A549 (cell line): ENCODE results near the gene FARP2. TPM values are rescaled to one million over a fixed set of nuclear protein-coding genes. Genes with fewer than 3 reads are reported as not detected.

Experiments
- ATAC-seq, 2 experiments: fragments of 200-7000 bp in 1 of 2; fragments of >200 bp in 1 of 2; cut with Nextera tagmentation in 1 of 2; cut with Tn5 transposase in 1 of 2; 3 replicates each; pipeline versions ENCODE4 v1.8.0 to v1.9.1; 2018 to 2020; ENCODE audit warnings: mild to moderate bottlenecking in 1 of 2, moderate library complexity in 1 of 2
- CTCF ChIA-PET: fragments of 300-600 bp; sonication (Branson Sonifier 250); formaldehyde crosslinking; extraction: SDS; loops from one replicate; lab custom pipeline; 2021; ENCODE audit warnings: antibody characterized with exemption, inconsistent platforms; lab: Yijun Ruan, JAX
- POLR2A ChIA-PET: fragments of 350-600 bp; formaldehyde crosslinking; extraction: SDS; loops from one replicate; lab custom pipeline; 2021; ENCODE audit warnings: antibody characterized with exemption, inconsistent platforms; lab: Yijun Ruan, JAX
- DNase-seq, 2 experiments: peaks; one replicate each; pipeline versions ENCODE4 v3.0.0 to v3.0.0-alpha.2; 2011 to 2016; ENCODE audit warnings: low read depth in 1 of 2, low spot score in 1 of 2
- FAIRE-seq: peaks from 2 replicates; lab custom pipeline; 2011; peaks lifted over from hg19 to GRCh38; lab: Jason Lieb, UNC
- H3K27ac ChIP-seq, 2 experiments: fragments of >200 bp; sonication (Bioruptor Twin); formaldehyde crosslinking; 3 replicates each; pipeline ENCODE4 v1.5.1; 2016 to 2017
- H3K4me1 ChIP-seq: fragments of >200 bp; sonication (Bioruptor Twin); formaldehyde crosslinking; 3 replicates; pipeline ENCODE4 v1.6.1; 2016
- H3K4me2 ChIP-seq: fragments of >200 bp; sonication (Bioruptor Twin); formaldehyde crosslinking; 3 replicates; pipeline ENCODE4 v1.6.1; 2016
- H3K4me3 ChIP-seq: fragments of >200 bp; sonication (Bioruptor Twin); formaldehyde crosslinking; 3 replicates; pipeline ENCODE4 v1.5.1; 2016
- H3K9me3 ChIP-seq: fragments of >200 bp; sonication (Bioruptor Twin); formaldehyde crosslinking; 3 replicates; pipeline ENCODE4 v1.6.1; 2016
- CBX8 ChIP-seq: fragments of 200-600 bp; sonication (generic); IDR thresholded peaks from 2 replicates; pipeline ENCODE4 v1.6.1; 2016
- CHD2 ChIP-seq: fragments of 150-350 bp; IDR thresholded peaks from 2 replicates; pipeline ENCODE4 v1.6.1; 2014; ENCODE audit warnings: low read length; ENCODE audit not compliant: partially characterized antibody
- CHD4 ChIP-seq: fragments of 200-600 bp; sonication (generic); IDR thresholded peaks from 2 replicates; pipeline ENCODE4 v1.6.1; 2016; ENCODE audit warnings: antibody characterized with exemption, mild to moderate bottlenecking, borderline replicate concordance
- ELK1 ChIP-seq: fragments of 150-350 bp; IDR thresholded peaks from 2 replicates; pipeline ENCODE4 v1.6.1; 2014; ENCODE audit warnings: low read depth, mild to moderate bottlenecking, low read length
- FOSL2 ChIP-seq, 2 experiments: fragments of 450-650 bp in 1 of 2; fragments of >200 bp in 1 of 2; sonication (Bioruptor Twin) in 1 of 2; formaldehyde crosslinking; IDR thresholded peaks; 2 replicates each; pipeline versions ENCODE4 v1.5.0 to v1.6.1; 2016 to 2020; ENCODE audit warnings: mild to moderate bottlenecking in 1 of 2, moderate library complexity in 1 of 2
- HDAC2 ChIP-seq: fragments of 200-600 bp; sonication (generic); IDR thresholded peaks from 2 replicates; pipeline ENCODE4 v1.6.1; 2016
- HEYL ChIP-seq: fragments of 250-450 bp; sonication (Bioruptor Pico); IDR thresholded peaks from 2 replicates; pipeline ENCODE4 v1.8.0; 2021; ENCODE audit warnings: mild to moderate bottlenecking, moderate library complexity
- HOXB13 ChIP-seq: fragments of 250-450 bp; sonication (Bioruptor Pico); IDR thresholded peaks from 2 replicates; pipeline ENCODE4 v1.5.0; 2020; ENCODE audit warnings: low read depth, mild to moderate bottlenecking, moderate library complexity
- HOXB5 ChIP-seq: fragments of 250-450 bp; sonication (Bioruptor Pico); IDR thresholded peaks from 2 replicates; pipeline ENCODE4 v1.5.0; 2020; ENCODE audit warnings: mild to moderate bottlenecking, moderate library complexity
- KDM1A ChIP-seq: fragments of 200-600 bp; sonication (generic); IDR thresholded peaks from 2 replicates; pipeline ENCODE4 v1.6.1; 2016; ENCODE audit warnings: low read depth, mild to moderate bottlenecking
- KDM5A ChIP-seq: fragments of 200-600 bp; sonication (generic); IDR thresholded peaks from 2 replicates; pipeline ENCODE4 v1.6.1; 2016; ENCODE audit warnings: antibody characterized with exemption, mild to moderate bottlenecking
- MYC ChIP-seq: IDR thresholded peaks from 2 replicates; pipeline ENCODE4 v1.6.1; 2012; ENCODE audit warnings: mild to moderate bottlenecking, inconsistent platforms, low read length, improper control_type of control experiment, borderline replicate concordance
- NPAS2 ChIP-seq: fragments of 250-450 bp; sonication (Bioruptor Pico); IDR thresholded peaks from 2 replicates; pipeline ENCODE4 v1.8.0; 2022; ENCODE audit warnings: mild to moderate bottlenecking, moderate library complexity, borderline replicate concordance
- NR3C1 ChIP-seq: fragments of >200 bp; sonication (Bioruptor Twin); formaldehyde crosslinking; IDR thresholded peaks from 3 replicates; pipeline ENCODE4 v1.6.1; 2017
- RCOR1 ChIP-seq: fragments of 150-350 bp; IDR thresholded peaks from 2 replicates; pipeline ENCODE4 v1.6.1; 2014; ENCODE audit warnings: antibody characterized with exemption, low read length, low read depth
- REST ChIP-seq: fragments of 200-600 bp; sonication (generic); IDR thresholded peaks from 2 replicates; pipeline ENCODE4 v1.6.1; 2016; ENCODE audit warnings: antibody characterized with exemption, mild to moderate bottlenecking, moderate library complexity
- RNF2 ChIP-seq: fragments of 200-600 bp; sonication (generic); IDR thresholded peaks from 2 replicates; pipeline ENCODE4 v1.6.1; 2016; ENCODE audit warnings: low read depth, mild to moderate bottlenecking, antibody characterized with exemption, moderate library complexity, borderline replicate concordance
- SREBF2 ChIP-seq: fragments of 450-650 bp; IDR thresholded peaks from 2 replicates; pipeline ENCODE4 v1.6.1; 2014; ENCODE audit warnings: mild to moderate bottlenecking, moderate library complexity
- TFCP2L1 ChIP-seq: fragments of 250-450 bp; sonication (Bioruptor Pico); IDR thresholded peaks from 2 replicates; pipeline ENCODE4 v1.5.0; 2021; ENCODE audit warnings: mild to moderate bottlenecking
- ZC3H11A ChIP-seq: fragments of 450-650 bp; IDR thresholded peaks from 2 replicates; pipeline ENCODE4 v1.6.1; 2014; ENCODE audit warnings: antibody characterized with exemption, mild to moderate bottlenecking
- ZFP36 ChIP-seq: fragments of 450-650 bp; IDR thresholded peaks from 2 replicates; pipeline ENCODE4 v1.6.1; 2014; ENCODE audit warnings: borderline replicate concordance; ENCODE audit not compliant: partially characterized antibody
- ZSCAN20 ChIP-seq: fragments of 250-450 bp; sonication (Bioruptor Pico); IDR thresholded peaks from 2 replicates; pipeline ENCODE4 v1.8.0; 2022; ENCODE audit warnings: mild to moderate bottlenecking, moderate library complexity
- WGBS: methylation state at CpG from one replicate; pipeline ENCODE4 v1.1.6; 2017; ENCODE audit errors: missing lambda C conversion rate; 5-methylcytosine and 5-hydroxymethylcytosine counted together
- polyA plus RNA-seq, 4 experiments: library from polyadenylated mRNA; depleted of rRNA in 3 of 4; stranded (reverse); fragments of >200 nt; fragmentation: RNase III in 1 of 4; extraction: RNeasy Plus Mini Kit Qiagen cat#74134 plus additional on column Dnase treatment in 1 of 4; gene quantifications; 2 replicates in 3 of 4; 3 replicates in 1 of 4; pipeline ENCODE4 v1.2.3, GENCODE V29; 2011 to 2017
- TF ChIP-seq, protein P1 (sequence below): IDR thresholded peaks from 2 replicates; pipeline ENCODE4 v1.6.1; 2012
- TF ChIP-seq, protein P2 (sequence below): fragments of >200 bp; sonication (Bioruptor Twin); formaldehyde crosslinking; IDR thresholded peaks from 3 replicates; pipeline ENCODE4 v1.5.1; 2016

FARP2 gene
- polyA plus RNA-seq, 2 of the 4 experiments (the other 2 are of a cell fraction), result 17.0 to 29.1 TPM

- CTCF ChIA-PET, result interaction anchor here (0.9 to 1.0 kb wide), 2 partner anchors 35 to 125 kb away, joined by 3 read pairs; no protein-coding TSS in a partner anchor
- POLR2A ChIA-PET, result no interaction called here
- no peak for DNase-seq
- Histone ChIP-seq H3K4me2 (no peak overlapping the region), H3K9me3 (no peaks in the 10 kb centered on the region), H3K4me1 (no peaks in the 10 kb centered on the region), H3K27ac (no peak overlapping the region), H3K4me3 (no peak overlapping the region)
- ATAC-seq, result no peak
- TF ChIP-seq ZC3H11A (no peak), HOXB13 (no peak), CBX8 (no peak), HEYL (no peak), KDM5A (no peak), REST (no peak), NR3C1 (no peak), RNF2 (no peak), CHD2 (no peak), RCOR1 (no peak), HOXB5 (CRISPR knock-in tag) (no peak), FOSL2 (IDR thresholded peaks at IDR 0.05) (no peak), FOSL2 (CRISPR knock-in tag; IDR thresholded peaks at IDR 0.05) (no peak), KDM1A (no peak), TFCP2L1 (CRISPR knock-in tag) (no peak), SREBF2 (no peak)
- TF ChIP-seq, protein P1, sequence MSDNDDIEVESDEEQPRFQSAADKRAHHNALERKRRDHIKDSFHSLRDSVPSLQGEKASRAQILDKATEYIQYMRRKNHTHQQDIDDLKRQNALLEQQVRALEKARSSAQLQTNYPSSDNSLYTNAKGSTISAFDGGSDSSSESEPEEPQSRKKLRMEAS, result no peak
- WGBS, result 69% methylated on average over 12 of the region's 12 CpGs
- no peak for FAIRE-seq
Observed at GRCh38 chr2:241465543-241465942, 109.5 kb downstream of the FARP2 start.

DNA sequence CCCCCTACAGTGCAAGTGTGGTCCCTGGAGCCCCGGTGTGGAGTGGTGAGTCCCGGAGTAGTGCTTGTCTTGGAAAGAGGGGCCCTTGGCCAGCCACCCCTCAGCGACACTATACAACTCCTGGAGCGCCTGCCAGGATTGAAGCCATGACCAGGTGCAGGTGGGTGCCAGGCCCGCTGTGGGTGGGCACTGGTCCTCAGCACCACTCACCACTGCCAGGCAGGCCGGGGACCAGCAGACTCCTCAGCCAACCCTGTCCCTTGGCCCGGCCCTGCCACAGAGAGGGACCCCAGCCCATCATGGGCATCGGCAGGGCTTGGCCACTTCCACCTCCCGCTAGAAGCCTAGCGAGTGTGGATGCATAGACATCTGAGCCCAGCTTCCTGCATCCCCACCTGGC, 110.1 kb downstream of the FARP2 start:
- no peak for FAIRE-seq
- TF ChIP-seq ZFP36 (no peak), HDAC2 (no peak), CHD4 (no peak), SREBF2 (no peak)
- CTCF ChIA-PET, result interaction anchor here (1.0 kb wide), 1 partner anchor 36 kb away, joined by 3 read pairs; no protein-coding TSS in a partner anchor
- Histone ChIP-seq H3K27ac (no peak overlapping the region), H3K4me3 (no peak overlapping the region), H3K4me2 (no peak overlapping the region), H3K9me3 (no peaks in the 10 kb centered on the region), H3K4me1 (no peaks in the 10 kb centered on the region)
- POLR2A ChIA-PET, result no interaction called here
- 89% methylated on average over 6 of the region's 10 CpGs for WGBS
- ATAC-seq, result no peak
- no peak for DNase-seq

- Histone ChIP-seq H3K4me1 (no peaks in the 10 kb centered on the region), H3K27ac (no peak overlapping the region), H3K4me3 (no peak overlapping the region), H3K4me2 (no peak overlapping the region), H3K9me3 (no peaks in the 10 kb centered on the region)
- DNase-seq, result no peak
- ChIA-PET CTCF (interaction anchor here (0.8 kb wide), 1 partner anchor 13 kb away, joined by 3 read pairs; no protein-coding TSS in a partner anchor), POLR2A (no interaction called here)
- ATAC-seq, result no peak; a peak in 1 of 6 replicates
- WGBS, result 91% methylated on average over 23 of the region's 23 CpGs
- no peak for FAIRE-seq
- TF ChIP-seq MYC (no peak), NPAS2 (no peak), ELK1 (no peak), ZSCAN20 (CRISPR knock-in tag) (no peak), REST (no peak)
- TF ChIP-seq, protein P2, sequence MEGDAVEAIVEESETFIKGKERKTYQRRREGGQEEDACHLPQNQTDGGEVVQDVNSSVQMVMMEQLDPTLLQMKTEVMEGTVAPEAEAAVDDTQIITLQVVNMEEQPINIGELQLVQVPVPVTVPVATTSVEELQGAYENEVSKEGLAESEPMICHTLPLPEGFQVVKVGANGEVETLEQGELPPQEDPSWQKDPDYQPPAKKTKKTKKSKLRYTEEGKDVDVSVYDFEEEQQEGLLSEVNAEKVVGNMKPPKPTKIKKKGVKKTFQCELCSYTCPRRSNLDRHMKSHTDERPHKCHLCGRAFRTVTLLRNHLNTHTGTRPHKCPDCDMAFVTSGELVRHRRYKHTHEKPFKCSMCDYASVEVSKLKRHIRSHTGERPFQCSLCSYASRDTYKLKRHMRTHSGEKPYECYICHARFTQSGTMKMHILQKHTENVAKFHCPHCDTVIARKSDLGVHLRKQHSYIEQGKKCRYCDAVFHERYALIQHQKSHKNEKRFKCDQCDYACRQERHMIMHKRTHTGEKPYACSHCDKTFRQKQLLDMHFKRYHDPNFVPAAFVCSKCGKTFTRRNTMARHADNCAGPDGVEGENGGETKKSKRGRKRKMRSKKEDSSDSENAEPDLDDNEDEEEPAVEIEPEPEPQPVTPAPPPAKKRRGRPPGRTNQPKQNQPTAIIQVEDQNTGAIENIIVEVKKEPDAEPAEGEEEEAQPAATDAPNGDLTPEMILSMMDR, result no peak
Observed at GRCh38 chr2:241467777-241468475, 111.8 kb downstream of the FARP2 start.
